GM18507 (cell line): ENCODE results near the gene NFATC2IP.

Experiments used
- DNase-seq: peaks from one replicate; pipeline ENCODE4 v3.0.0; 2011; ENCODE audit warnings: low read depth; ENCODE audit not compliant: insufficient read length; ENCODE audit errors: extremely low spot score
- FAIRE-seq: peaks from 2 replicates; lab custom pipeline; 2011; peaks lifted over from hg19 to GRCh38; lab: Jason Lieb, UNC

NFATC2IP gene

GRCh38 chr16:28950648-28951409 is at the start of gene NFATC2IP:
Gene NFATC2IP (plus strand): TSS chr16:28950937. CDS start chr16:28951012, 75 bp downstream.
- DNase-seq (peak; percentile 96), FAIRE-seq (peak; percentile 98)

GRCh38 chr16:28901862-28902261 is 48.9 kb upstream of the NFATC2IP start:
- FAIRE-seq (no peak), DNase-seq (no peak)

GRCh38 chr16:28902909-28903308 is 47.8 kb upstream of the NFATC2IP start:
- no peak for FAIRE-seq
- no peak for DNase-seq

- DNase-seq (no peak), FAIRE-seq (no peak)
Observed at GRCh38 chr16:28903344-28904042, 47.2 kb upstream of the NFATC2IP start.

GRCh38 chr16:28904363-28904762 is 46.4 kb upstream of the NFATC2IP start:
- no peak for FAIRE-seq
- DNase-seq, result no peak

GRCh38 chr16:28904828-28905227 is 45.9 kb upstream of the NFATC2IP start:
- DNase-seq (no peak), FAIRE-seq (no peak)

- DNase-seq (no peak), FAIRE-seq (no peak)
Observed at GRCh38 chr16:28905229-28905754, 45.4 kb upstream of the NFATC2IP start.

GRCh38 chr16:28905800-28906372 is 44.9 kb upstream of the NFATC2IP start:
- FAIRE-seq (no peak), DNase-seq (no peak)

- DNase-seq (no peak), FAIRE-seq (peak; percentile 18)
Observed at GRCh38 chr16:28910086-28911031, 40.4 kb upstream of the NFATC2IP start.

GRCh38 chr16:28912558-28912957 is 38.2 kb upstream of the NFATC2IP start:
- no peak for DNase-seq
- no peak for FAIRE-seq

- no peak for FAIRE-seq
- DNase-seq, result no peak
Observed at GRCh38 chr16:28913946-28914724, 36.6 kb upstream of the NFATC2IP start.

GRCh38 chr16:28915181-28915580 is 35.6 kb upstream of the NFATC2IP start:
- FAIRE-seq, result no peak
- DNase-seq, result no peak

- no peak for DNase-seq
Observed at GRCh38 chr16:28917095-28917494, 33.6 kb upstream of the NFATC2IP start.

GRCh38 chr16:28918698-28919097 is 32.0 kb upstream of the NFATC2IP start:
- no peak for DNase-seq
- no peak for FAIRE-seq

More at GRCh38 chr16:28917095-28917494, 33.6 kb upstream of the NFATC2IP start:
- FAIRE-seq, result no peak

- no peak for FAIRE-seq
- DNase-seq, result no peak
Observed at GRCh38 chr16:28923231-28923587, 27.5 kb upstream of the NFATC2IP start.

GRCh38 chr16:28923652-28924398 is 26.9 kb upstream of the NFATC2IP start:
- peak; percentile 88 for FAIRE-seq
- DNase-seq, result no peak

GRCh38 chr16:28924399-28924761 is 26.4 kb upstream of the NFATC2IP start:
- DNase-seq (no peak), FAIRE-seq (no peak)

GRCh38 chr16:28924762-28925385 is 25.9 kb upstream of the NFATC2IP start, which contains the start of gene RABEP2:
Gene RABEP2 (minus strand): TSS chr16:28925238. CDS start chr16:28925163, 75 bp downstream.
- FAIRE-seq (peak; percentile 76), DNase-seq (peak; percentile 88)
